GM12878 (cell line): ENCODE results near the gene CAMK2A.

Experiments
- CEBPB ChIP-seq, 2 experiments: fragments of 150-350 bp in 1 of 2; IDR thresholded peaks; 2 replicates each; pipeline ENCODE4 v1.6.1; 2012 to 2014; ENCODE audit warnings: low read depth in 2 of 2, low read length in 2 of 2, borderline replicate concordance in 1 of 2, inconsistent platforms in 1 of 2
- EED ChIP-seq: sonication (generic); IDR thresholded peaks from 2 replicates; pipeline ENCODE4 v1.6.1; 2016; ENCODE audit warnings: antibody characterized with exemption, low read depth
- EZH2 ChIP-seq: IDR thresholded peaks from 2 replicates; pipeline ENCODE4 v1.6.1; 2012; ENCODE audit warnings: low read depth, mild to moderate bottlenecking, control low read depth, inconsistent platforms, low read length, borderline replicate concordance; ENCODE audit not compliant: control insufficient read depth
- FOS ChIP-seq: IDR thresholded peaks from 3 replicates; pipeline ENCODE4 v1.6.1; 2011; ENCODE audit warnings: borderline replicate concordance; ENCODE audit not compliant: insufficient read length; ENCODE audit errors: extremely low read depth
- MEF2A ChIP-seq: IDR thresholded peaks from 2 replicates; pipeline ENCODE4 v1.6.1; 2011; ENCODE audit warnings: low read depth, mild to moderate bottlenecking, low read length, moderate library complexity; ENCODE audit not compliant: insufficient read depth
- MTA3 ChIP-seq: IDR thresholded peaks from 2 replicates; pipeline ENCODE4 v1.6.1; 2012; ENCODE audit warnings: low read length, inconsistent platforms, borderline replicate concordance
- NR2F1 ChIP-seq: fragments of 450-650 bp; conservative IDR thresholded peaks from 2 replicates; pipeline ENCODE4 v1.6.1; 2017; ENCODE audit warnings: mild to moderate bottlenecking
- RB1 ChIP-seq: fragments of 450-650 bp; formaldehyde crosslinking; IDR thresholded peaks from 2 replicates; pipeline ENCODE4 v1.6.1; 2017; ENCODE audit warnings: mild to moderate bottlenecking, borderline replicate concordance
- RCOR1 ChIP-seq: conservative IDR thresholded peaks from 2 replicates; pipeline ENCODE4 v1.6.1; 2012; ENCODE audit warnings: low read depth, low read length, improper control_type of control experiment
- RELA ChIP-seq: fragments of 450-650 bp; IDR thresholded peaks from 2 replicates; pipeline ENCODE4 v1.8.0; 2014; ENCODE audit warnings: borderline replicate concordance; ENCODE audit not compliant: partially characterized antibody
- SMAD1 ChIP-seq: fragments of 450-650 bp; IDR thresholded peaks from 2 replicates; pipeline ENCODE4 v1.6.1; 2018; ENCODE audit warnings: mild to moderate bottlenecking, low read depth; ENCODE audit not compliant: partially characterized antibody
- TF ChIP-seq, protein P1 (sequence below): IDR thresholded peaks from 2 replicates; pipeline ENCODE4 v1.6.1; 2012; ENCODE audit warnings: low read length, inconsistent platforms
- TF ChIP-seq, protein P2 (sequence below): fragments of 450-650 bp; IDR thresholded peaks from 2 replicates; pipeline ENCODE4 v1.6.1; 2017; ENCODE audit warnings: borderline replicate concordance
- TF ChIP-seq, protein P3 (sequence below), 3 experiments: IDR thresholded peaks in 2 of 3; conservative IDR thresholded peaks in 1 of 3; 2 replicates each; pipeline ENCODE4 v1.5.1; 2011; ENCODE audit warnings: low read depth in 3 of 3, low read length in 3 of 3, mild to moderate bottlenecking in 3 of 3, control low read depth in 2 of 3, moderate library complexity in 2 of 3, inconsistent platforms in 1 of 3, mixed read lengths in 1 of 3; ENCODE audit not compliant: control insufficient read depth in 2 of 3, insufficient read depth in 1 of 3; ENCODE audit errors: extremely low read depth in 1 of 3

DNA sequence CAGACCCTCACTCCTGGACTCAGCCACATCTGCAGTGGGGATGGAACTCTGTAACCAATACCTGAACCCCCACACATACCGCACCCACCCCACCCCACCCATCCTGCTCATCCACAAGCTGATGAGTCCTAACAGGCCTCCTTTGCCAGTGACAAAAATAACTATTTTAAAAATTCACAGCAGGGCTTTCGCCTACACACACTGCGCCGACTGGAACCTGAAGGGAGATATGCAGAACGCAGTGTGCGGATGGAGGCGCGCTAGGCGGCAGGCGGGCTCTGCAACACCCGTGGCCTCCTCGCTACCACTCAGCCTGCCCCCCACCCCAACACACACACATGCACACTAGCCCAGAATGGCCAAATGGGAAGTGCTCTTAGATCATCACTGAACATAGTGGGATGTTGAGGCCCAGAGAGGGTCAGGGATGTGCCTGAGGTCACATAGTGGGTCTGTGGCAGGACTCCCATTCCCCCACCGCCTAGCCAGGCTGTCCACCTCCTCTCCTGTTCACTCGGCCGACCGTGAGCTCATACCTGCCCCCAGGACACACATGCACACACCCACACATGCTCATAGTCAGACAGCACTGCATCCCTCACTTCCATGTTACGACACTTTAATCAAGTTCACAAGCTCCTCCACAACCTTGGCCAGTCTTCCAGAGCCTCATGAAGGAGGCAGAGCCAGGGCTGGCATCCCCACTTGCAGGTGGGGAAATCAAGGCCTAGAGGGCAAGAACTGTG lies 6.3 kb upstream of the CAMK2A start:
- TF ChIP-seq RCOR1: no peak
- TF ChIP-seq EZH2: no peak
- no peak for TF ChIP-seq FOS
- no peak for TF ChIP-seq MEF2A
- TF ChIP-seq, protein P1, sequence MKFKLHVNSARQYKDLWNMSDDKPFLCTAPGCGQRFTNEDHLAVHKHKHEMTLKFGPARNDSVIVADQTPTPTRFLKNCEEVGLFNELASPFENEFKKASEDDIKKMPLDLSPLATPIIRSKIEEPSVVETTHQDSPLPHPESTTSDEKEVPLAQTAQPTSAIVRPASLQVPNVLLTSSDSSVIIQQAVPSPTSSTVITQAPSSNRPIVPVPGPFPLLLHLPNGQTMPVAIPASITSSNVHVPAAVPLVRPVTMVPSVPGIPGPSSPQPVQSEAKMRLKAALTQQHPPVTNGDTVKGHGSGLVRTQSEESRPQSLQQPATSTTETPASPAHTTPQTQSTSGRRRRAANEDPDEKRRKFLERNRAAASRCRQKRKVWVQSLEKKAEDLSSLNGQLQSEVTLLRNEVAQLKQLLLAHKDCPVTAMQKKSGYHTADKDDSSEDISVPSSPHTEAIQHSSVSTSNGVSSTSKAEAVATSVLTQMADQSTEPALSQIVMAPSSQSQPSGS: no peak
- TF ChIP-seq NR2F1: no peak
- TF ChIP-seq EED: no peak
- TF ChIP-seq RELA: no peak
- no peak for TF ChIP-seq CEBPB (IDR thresholded peaks at IDR 0.05; ENCODE audit: borderline replicate concordance in 1 of 2, low read depth in 2 of 2, low read length in 2 of 2)
- TF ChIP-seq, protein P2, sequence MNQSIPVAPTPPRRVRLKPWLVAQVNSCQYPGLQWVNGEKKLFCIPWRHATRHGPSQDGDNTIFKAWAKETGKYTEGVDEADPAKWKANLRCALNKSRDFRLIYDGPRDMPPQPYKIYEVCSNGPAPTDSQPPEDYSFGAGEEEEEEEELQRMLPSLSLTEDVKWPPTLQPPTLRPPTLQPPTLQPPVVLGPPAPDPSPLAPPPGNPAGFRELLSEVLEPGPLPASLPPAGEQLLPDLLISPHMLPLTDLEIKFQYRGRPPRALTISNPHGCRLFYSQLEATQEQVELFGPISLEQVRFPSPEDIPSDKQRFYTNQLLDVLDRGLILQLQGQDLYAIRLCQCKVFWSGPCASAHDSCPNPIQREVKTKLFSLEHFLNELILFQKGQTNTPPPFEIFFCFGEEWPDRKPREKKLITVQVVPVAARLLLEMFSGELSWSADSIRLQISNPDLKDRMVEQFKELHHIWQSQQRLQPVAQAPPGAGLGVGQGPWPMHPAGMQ: no peak
- TF ChIP-seq, protein P3, sequence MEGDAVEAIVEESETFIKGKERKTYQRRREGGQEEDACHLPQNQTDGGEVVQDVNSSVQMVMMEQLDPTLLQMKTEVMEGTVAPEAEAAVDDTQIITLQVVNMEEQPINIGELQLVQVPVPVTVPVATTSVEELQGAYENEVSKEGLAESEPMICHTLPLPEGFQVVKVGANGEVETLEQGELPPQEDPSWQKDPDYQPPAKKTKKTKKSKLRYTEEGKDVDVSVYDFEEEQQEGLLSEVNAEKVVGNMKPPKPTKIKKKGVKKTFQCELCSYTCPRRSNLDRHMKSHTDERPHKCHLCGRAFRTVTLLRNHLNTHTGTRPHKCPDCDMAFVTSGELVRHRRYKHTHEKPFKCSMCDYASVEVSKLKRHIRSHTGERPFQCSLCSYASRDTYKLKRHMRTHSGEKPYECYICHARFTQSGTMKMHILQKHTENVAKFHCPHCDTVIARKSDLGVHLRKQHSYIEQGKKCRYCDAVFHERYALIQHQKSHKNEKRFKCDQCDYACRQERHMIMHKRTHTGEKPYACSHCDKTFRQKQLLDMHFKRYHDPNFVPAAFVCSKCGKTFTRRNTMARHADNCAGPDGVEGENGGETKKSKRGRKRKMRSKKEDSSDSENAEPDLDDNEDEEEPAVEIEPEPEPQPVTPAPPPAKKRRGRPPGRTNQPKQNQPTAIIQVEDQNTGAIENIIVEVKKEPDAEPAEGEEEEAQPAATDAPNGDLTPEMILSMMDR (IDR thresholded peaks at IDR 0.05 in 2 of 3, conservative IDR thresholded peaks at IDR 0.05 in 1 of 3; ENCODE audit: control insufficient read depth in 2 of 3, extremely low read depth in 1 of 3, insufficient read depth in 1 of 3, low read depth in 3 of 3, low read length in 3 of 3): no peak
- no peak for TF ChIP-seq RB1
- no peak for TF ChIP-seq SMAD1
- TF ChIP-seq MTA3: no peak
